ENCODE results near the gene PDE4DIP.
"Not testable (repeated sequence)": the region's sequence is repeated elsewhere in the genome, so short reads cannot be mapped to it uniquely, and the experiment has no call there.

The PDE4DIP gene

GRCh38 chr1:148960212-148961000 is 116.2 kb downstream of the PDE4DIP start:
- H3K9me3 ChIP-seq; H3K27me3 ChIP-seq; H3K4me3 ChIP-seq; H3K27ac ChIP-seq; intact Hi-C loops (cut with DNase I; ENCODE audit: low total_unique reads); DNase-seq; H3K4me1 ChIP-seq: not testable (repeated sequence)
- peaks cover 4 to 13% (median 6%) of the 10 kb centered on the region in 3 donors for H3K36me3 ChIP-seq

- H3K4me3 ChIP-seq; DNase-seq; H3K27me3 ChIP-seq; H3K4me1 ChIP-seq; H3K27ac ChIP-seq; intact Hi-C loops (cut with DNase I; ENCODE audit: low total_unique reads); H3K9me3 ChIP-seq: not testable (repeated sequence)
- peaks cover 4 to 13% (median 6%) of the 10 kb centered on the region in 3 donors for H3K36me3 ChIP-seq
Observed at GRCh38 chr1:148962127-148962857, 118.1 kb downstream of the PDE4DIP start.

DNA sequence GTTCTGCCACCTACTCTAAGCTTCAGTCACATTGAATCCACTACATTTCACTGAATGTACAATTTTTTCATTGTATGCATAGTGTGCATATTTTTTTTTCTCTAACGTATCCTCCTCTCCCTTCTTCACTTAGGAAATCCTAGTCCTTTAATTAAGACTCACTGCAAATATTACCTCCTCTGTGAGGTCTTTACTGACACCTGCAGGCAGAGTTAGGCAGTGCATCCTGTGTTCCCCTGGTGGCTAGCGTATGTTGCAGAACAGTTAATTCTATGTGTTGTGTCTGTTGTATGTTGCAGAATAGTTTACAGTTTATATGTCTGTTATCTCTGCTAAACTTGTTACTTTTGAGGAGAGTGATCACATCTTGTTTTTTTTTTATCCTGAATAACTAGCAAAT is 121.9 kb downstream of the PDE4DIP start:
- DNase-seq; H3K9me3 ChIP-seq; H3K27ac ChIP-seq; H3K27me3 ChIP-seq; intact Hi-C loops (cut with DNase I; ENCODE audit: low total_unique reads); H3K4me3 ChIP-seq; H3K4me1 ChIP-seq: not testable (repeated sequence)
- H3K36me3 ChIP-seq = peaks cover under 1 to 14% (median 5%) of the 10 kb centered on the region in 3 donors

GRCh38 chr1:148967580-148967979 is 123.4 kb downstream of the PDE4DIP start:
- H3K9me3 ChIP-seq; H3K4me1 ChIP-seq; H3K27me3 ChIP-seq; DNase-seq; H3K27ac ChIP-seq; H3K36me3 ChIP-seq; intact Hi-C loops (cut with DNase I; ENCODE audit: low total_unique reads); H3K4me3 ChIP-seq: not testable (repeated sequence)

DNA sequence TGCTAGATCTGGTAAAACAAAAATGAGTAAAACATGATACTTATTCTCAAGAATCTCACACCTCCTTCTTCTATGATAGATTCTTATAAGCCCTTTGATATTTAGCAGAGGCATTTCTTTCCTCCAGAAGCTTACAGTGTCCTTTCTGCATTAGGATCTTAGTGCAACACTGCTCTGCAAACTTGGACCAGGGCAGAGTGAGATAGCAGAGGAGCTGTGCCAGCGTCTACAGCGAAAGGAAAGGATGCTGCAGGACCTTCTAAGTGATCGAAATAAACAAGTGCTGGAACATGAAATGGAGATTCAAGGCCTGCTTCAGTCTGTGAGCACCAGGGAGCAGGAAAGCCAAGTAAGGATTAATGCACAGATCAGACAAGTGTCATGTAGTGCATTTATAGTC is 124.5 kb downstream of the PDE4DIP start:
- intact Hi-C loops (cut with DNase I; ENCODE audit: low total_unique reads); H3K4me3 ChIP-seq; H3K27ac ChIP-seq: not testable (repeated sequence)

GRCh38 chr1:148969126-148969525 is 124.9 kb downstream of the PDE4DIP start:
- not testable (repeated sequence) for H3K9me3 ChIP-seq, H3K36me3 ChIP-seq

More for the DNA sequence above, 124.5 kb downstream of the PDE4DIP start:
- not testable (repeated sequence) for H3K36me3 ChIP-seq, H3K4me1 ChIP-seq, DNase-seq, H3K27me3 ChIP-seq, H3K9me3 ChIP-seq

DNA sequence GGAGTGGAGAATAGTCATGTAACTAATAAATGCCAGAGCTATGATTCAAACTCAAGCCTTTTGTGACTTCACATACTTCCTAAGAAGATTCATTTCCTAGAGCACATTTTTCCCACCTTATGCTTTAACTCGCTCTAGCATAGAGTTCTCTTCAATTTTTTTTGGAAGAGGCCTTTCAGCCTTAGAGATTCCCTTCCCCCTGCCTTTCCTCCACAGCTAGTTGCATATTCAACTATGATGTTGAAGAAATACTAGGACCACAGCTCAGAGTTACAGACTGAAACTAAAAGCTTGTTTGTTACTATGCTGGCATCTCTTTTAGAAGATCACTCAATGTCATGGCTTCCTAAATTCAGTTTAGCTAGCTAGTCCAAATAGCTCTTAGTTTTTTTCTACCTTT is 131.2 kb downstream of the PDE4DIP start:
- H3K9me3 ChIP-seq; H3K27ac ChIP-seq; H3K27me3 ChIP-seq; DNase-seq; intact Hi-C loops (cut with DNase I; ENCODE audit: low total_unique reads); H3K4me1 ChIP-seq; H3K4me3 ChIP-seq: not testable (repeated sequence)
- peaks cover 29 to 31% (median 30%) of the 10 kb centered on the region in 3 donors for H3K36me3 ChIP-seq

More at GRCh38 chr1:148969126-148969525, 124.9 kb downstream of the PDE4DIP start:
- H3K4me3 ChIP-seq; intact Hi-C loops (cut with DNase I; ENCODE audit: low total_unique reads); H3K4me1 ChIP-seq; H3K27me3 ChIP-seq; DNase-seq; H3K27ac ChIP-seq: not testable (repeated sequence)

DNA sequence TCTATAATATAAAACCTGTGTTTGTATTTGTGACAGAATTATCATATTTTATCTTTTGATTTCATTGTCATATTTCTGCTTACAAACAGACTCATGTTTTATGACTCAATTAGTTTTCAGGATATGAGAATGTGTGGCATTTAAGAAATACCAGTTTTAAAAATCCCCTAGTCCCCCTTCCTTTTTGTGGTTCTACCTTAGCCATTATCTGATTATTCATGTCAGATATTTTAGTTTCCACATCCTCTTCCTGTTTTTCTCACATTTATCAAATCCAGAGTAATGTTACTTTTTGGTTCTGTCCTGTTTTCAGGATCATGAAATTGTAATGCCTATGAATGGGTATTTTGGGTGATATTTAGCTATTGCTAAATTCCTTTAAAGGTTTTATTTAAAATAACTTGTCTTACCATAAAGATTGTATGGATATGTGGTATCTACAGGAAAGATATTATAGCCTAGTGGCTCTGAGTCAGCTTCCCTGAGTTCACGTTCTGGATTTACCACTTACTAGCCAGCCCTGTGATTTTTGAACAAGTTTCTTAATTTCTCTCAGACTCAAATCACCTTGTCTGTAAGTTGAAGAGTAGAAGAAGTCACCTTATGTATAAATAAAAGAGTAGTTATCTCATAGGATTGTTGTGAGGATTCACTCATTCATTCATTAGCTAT is 131.8 kb downstream of the PDE4DIP start:
- H3K27ac ChIP-seq; DNase-seq; intact Hi-C loops (cut with DNase I; ENCODE audit: low total_unique reads): not testable (repeated sequence)

GRCh38 chr1:148977785-148978184 is 133.6 kb downstream of the PDE4DIP start:
- H3K4me3 ChIP-seq; intact Hi-C loops (cut with DNase I; ENCODE audit: low total_unique reads); H3K27ac ChIP-seq; DNase-seq; H3K9me3 ChIP-seq; H3K27me3 ChIP-seq; H3K4me1 ChIP-seq: not testable (repeated sequence)
- peaks cover 53 to 54% (median 53%) of the 10 kb centered on the region in 3 donors for H3K36me3 ChIP-seq

More for the DNA sequence above, 131.8 kb downstream of the PDE4DIP start:
- not testable (repeated sequence) for H3K4me1 ChIP-seq, H3K9me3 ChIP-seq, H3K4me3 ChIP-seq, H3K27me3 ChIP-seq
- peaks cover 35 to 36% (median 35%) of the 10 kb centered on the region in 3 donors for H3K36me3 ChIP-seq

- H3K27me3 ChIP-seq; H3K9me3 ChIP-seq; DNase-seq; H3K36me3 ChIP-seq; H3K4me3 ChIP-seq; intact Hi-C loops (cut with DNase I; ENCODE audit: low total_unique reads); H3K4me1 ChIP-seq; H3K27ac ChIP-seq: not testable (repeated sequence)
Observed at GRCh38 chr1:148989378-148989777, 145.2 kb downstream of the PDE4DIP start.

DNA sequence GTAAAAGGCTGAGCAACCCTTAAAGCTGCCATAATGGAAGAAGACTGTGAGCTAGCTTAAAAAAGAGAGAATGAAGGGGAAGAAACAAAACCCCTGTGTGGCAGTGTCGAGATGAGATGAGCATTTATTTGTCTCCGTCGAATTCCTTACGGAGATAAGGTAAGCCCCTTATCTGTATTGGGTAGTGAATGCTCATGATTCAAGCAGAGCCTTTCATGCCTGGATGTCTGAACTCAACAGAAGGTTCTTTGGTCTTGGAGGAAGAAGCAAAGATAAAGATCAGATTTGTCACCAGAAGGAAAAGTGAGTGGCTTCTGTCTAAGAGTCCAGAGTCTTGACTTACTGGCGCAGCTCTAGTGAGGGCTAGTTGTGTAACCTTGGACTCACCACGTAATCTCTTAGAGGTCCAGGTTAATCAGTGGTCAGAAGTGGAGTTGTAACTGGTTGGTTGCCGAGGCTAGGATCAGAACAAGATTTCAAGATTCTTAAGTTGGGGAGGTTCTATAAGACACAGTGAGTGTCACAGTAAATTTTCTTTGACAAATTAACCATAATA is 146.1 kb downstream of the PDE4DIP start:
- DNase-seq; H3K27ac ChIP-seq; H3K4me3 ChIP-seq; intact Hi-C loops (cut with DNase I; ENCODE audit: low total_unique reads); H3K9me3 ChIP-seq; H3K4me1 ChIP-seq; H3K36me3 ChIP-seq; H3K27me3 ChIP-seq: not testable (repeated sequence)

DNA sequence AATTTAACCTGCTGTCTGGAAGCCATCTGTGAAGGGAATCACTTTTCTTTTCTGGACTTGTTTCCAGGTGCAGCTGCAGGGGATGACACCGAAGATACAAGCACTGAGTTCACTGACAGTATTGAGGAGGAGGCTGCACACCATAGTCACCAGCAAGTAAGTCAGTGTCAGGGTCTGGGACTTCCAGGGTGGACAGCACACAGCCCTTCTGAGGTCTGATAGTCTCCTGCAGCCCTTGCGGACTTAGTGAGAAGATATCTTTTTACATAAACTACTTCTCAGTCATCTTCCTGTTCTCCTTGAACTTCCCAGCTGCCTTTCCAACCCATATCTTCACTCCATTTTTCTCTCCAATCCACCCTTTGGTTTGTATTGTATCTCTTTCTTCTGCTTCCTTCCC is 147.6 kb downstream of the PDE4DIP start:
- DNase-seq; H3K4me1 ChIP-seq; intact Hi-C loops (cut with DNase I; ENCODE audit: low total_unique reads); H3K9me3 ChIP-seq; H3K27me3 ChIP-seq; H3K36me3 ChIP-seq; H3K4me3 ChIP-seq; H3K27ac ChIP-seq: not testable (repeated sequence)

DNA sequence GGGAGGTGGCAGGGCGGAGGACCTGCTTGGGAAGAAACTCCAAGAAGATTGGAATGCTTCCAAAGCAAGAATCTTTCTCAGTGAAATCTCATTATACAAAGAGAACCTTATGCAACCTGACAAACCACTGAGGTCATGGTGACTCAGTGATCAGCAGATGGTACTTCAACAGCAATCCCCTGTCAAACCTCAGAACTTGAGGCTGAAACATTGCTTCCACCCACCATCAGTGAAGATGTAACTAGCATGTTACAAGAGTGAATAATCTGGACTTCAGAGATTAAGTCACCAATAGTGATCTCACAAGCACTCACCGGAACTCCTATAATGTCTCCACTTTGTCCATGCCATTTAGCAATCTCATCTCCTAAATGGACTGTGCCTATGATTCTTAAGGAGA is 148.1 kb downstream of the PDE4DIP start:
- DNase-seq; H3K4me1 ChIP-seq; intact Hi-C loops (cut with DNase I; ENCODE audit: low total_unique reads); H3K27me3 ChIP-seq; H3K9me3 ChIP-seq; H3K4me3 ChIP-seq; H3K36me3 ChIP-seq; H3K27ac ChIP-seq: not testable (repeated sequence)
